CD4-positive, alpha-beta T cell treated with Interleukin-21 for 1 hour (primary cell): ENCODE data around the gene DLD.
"Not testable (repeated sequence)": the region's sequence is repeated elsewhere in the genome, so short reads cannot be mapped to it uniquely, and the experiment has no call there.

Experiments used
- DNase-seq: peaks from one replicate; pipeline ENCODE4 v3.0.0-alpha.2; 2020

DLD gene

DNA sequence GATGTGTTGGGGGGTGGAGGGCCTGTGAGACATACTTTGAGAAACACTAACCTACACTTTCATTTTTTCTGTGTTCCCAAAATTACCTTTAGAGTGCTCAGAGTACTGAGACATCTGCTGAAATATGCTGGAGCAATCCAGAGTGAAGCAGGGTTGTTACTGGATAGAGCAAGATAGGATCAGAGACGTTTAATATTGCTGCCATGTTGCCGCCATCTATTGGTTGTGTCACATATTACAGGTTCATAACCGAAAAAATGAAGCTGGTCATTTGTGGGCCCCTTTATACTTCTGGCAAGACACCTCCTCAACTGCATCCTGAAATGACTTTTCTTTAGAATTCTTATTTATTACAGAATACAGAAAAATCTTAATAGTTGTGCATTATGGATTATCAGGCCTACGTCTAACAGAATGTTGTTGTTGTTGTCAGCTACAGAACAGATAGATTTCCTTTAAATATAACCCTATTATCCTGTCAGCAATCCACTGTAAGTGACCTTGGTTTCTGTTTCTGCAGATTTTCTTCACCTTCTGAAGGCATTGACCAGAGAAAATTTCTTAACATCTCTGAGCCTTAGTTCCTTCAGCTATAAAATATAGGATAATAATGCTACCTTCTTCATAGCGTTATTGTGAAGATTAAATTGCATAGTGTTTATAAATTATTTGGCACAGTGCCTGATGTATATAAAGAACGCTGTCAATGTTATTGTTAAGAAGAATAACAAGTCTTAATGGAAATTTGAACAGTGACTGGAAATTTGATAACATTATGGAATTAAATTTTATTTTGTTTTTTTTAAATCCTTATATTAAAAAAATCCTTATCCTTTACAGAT lies 16.2 kb upstream of the DLD start:
- peak; percentile 70 for DNase-seq

DNA sequence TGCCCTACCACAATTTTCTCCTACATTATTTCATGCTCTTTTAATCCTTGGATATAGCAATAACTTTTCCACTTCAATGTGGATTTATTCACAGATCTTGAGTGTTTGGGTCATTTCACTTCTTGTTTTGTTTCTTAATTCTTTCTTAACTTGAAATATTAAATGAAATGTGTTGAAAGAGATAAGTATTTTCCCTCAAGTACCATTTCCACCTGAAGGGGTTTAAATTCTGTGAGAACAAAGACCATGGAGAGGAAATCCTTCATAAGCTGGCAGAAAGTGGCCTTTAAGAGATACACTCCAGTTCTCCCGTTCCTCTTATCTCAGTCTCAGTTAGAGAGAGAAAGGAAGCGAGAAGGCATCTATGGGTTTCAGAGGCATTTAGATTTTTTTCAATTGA lies 14.1 kb upstream of the DLD start:
- DNase-seq: no peak

- no peak for DNase-seq
These were observed 13.1 kb upstream of the DLD start for GRCh38 chr7:107877731-107878382.

DNA sequence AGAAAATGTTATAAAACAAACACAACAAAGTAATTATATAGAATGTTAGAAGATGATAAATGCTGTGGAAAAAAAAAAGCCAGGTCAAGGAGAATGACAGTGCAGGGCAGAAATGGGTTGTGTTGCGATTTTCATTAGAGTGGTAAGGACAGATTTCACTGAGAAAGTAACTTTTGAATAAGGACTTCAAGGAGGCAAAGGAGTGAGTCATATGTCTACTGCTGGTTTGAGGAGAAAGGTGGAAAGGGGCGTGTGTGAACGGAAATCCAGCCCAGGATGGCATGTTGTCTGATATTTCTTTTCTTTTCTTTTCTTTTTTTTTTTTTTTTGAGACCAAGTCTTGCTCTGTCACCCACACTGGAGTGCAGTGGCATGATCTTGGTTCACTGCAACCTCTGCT lies 12.3 kb upstream of the DLD start:
- DNase-seq: no peak

DNA sequence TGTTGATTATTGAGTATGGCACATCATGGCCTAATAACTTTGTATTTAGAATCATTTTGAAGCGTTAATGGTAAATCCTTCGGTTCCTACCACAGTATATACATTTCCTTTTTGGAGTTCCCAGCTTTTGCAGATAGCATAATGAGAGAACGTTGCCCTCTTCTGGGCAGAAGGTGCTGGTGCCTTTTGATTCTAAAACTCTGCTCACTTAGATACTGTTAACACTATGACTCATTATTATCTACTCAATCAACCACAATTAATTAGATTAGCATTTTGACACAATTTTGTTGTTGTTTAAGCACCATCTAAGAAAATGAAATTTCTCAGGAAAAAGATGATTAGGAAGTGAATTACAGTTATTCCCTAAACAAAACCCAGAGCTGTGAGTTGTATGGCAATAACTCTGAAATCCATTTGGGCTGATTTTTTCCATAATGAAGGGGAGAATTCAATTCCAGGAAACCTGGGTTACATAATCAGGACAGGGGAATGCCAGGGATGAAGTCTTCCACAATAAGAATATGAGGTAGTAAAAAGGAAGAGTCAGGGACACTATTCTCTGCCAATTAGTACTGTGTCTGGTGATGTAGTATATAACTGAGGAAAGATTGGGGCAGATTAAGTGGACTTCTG lies 11.5 kb upstream of the DLD start:
- peak; percentile 67 for DNase-seq

GRCh38 chr7:107882766-107883165 lies 8.2 kb upstream of the DLD start:
- DNase-seq: no peak

GRCh38 chr7:107884066-107884818 lies 6.7 kb upstream of the DLD start:
- no peak for DNase-seq

GRCh38 chr7:107887827-107888226 lies 3.2 kb upstream of the DLD start:
- not testable (repeated sequence) for DNase-seq

DNA sequence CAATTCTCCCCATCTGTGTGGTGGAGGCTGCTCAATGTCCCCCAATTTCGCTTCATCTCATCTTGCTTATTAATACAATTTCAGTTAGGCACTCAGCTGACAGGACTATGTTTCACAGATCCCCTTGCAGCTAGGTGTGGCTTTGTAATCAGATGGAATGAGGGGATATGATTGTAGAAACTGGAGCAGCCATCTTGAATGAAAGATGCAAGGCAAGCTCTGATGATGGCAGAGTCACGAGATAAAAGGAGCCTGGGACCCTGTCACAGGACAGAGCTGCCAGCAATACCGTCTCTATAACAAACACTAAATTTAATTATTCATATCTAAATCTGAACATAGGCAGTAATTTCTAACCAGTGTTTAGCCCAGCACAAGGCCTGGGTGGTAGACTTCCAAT lies 991 bp upstream of the DLD start:
- DNase-seq: no peak

DNA sequence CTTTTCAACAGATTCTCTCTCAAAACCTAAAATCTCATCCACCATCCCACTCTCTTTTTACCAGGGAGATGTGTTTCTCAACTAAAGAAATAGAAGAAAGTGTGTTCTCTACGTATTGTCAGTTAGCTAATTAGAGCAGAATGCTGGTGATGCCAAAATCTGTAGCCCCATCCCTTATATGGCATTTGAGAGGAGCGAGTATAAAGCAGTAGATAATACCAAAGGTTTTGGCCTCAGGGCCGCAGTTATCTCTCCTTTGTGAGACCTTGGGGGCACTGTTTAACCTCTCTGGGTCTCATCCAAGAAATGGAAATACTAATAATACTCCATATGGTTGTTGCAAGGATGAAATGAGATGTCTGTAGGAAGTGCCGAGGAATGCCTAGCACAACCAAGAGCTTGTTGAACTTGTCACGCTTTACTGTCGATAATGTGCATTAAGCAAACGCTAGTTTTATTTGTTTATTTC lies 456 bp upstream of the DLD start:
- peak; percentile 31 for DNase-seq

GRCh38 chr7:107891636-107892366 lies 818 bp downstream of the DLD start:
- DNase-seq: peak; percentile 62

DNA sequence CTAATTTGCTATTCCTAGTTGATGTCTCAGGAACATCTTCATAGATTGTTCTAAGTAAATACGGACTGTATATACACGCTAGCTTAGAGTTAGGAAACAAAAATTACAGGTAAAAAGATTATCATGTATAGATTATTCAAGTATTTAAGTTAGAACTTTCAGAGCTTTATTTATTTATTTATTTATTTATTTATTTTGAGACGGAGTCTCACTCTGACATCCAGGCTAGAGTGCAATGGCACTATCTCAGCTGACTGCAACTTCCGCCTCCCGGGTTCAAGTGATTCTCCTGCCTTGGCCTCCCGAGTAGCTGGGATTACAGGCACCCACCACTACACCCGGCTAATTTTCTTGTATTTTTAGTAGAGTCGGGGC lies 1.4 kb downstream of the DLD start:
- not testable (repeated sequence) for DNase-seq

GRCh38 chr7:107898997-107899594 lies 8.1 kb downstream of the DLD start:
- DNase-seq: no peak

GRCh38 chr7:107900496-107901015 lies 9.6 kb downstream of the DLD start:
- DNase-seq: no peak

GRCh38 chr7:107902381-107902780 lies 11.4 kb downstream of the DLD start:
- DNase-seq: no peak

- DNase-seq: no peak
These were observed 16.8 kb downstream of the DLD start for GRCh38 chr7:107907790-107908189.

- DNase-seq: no peak
These were observed 18.5 kb downstream of the DLD start for GRCh38 chr7:107909445-107909844.

DNA sequence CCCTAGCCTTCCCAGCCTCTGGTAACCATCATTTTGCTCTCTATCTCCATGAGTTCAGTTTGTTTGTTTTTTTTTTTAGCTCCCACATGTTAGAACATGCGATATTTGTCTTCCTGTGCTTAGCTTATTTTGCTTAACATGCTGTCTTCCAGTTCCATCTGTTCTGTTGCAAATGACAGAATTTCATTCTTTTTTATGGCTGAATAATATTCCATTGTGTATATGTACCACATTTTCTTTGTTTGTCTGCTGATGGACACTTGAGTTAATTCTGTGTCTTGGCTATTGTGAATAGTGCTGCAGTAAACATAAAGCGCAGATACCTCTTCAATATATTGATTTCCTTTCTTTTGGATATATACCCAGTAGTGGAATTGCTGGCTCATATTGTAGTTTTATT lies 21.0 kb downstream of the DLD start:
- no peak for DNase-seq

DNA sequence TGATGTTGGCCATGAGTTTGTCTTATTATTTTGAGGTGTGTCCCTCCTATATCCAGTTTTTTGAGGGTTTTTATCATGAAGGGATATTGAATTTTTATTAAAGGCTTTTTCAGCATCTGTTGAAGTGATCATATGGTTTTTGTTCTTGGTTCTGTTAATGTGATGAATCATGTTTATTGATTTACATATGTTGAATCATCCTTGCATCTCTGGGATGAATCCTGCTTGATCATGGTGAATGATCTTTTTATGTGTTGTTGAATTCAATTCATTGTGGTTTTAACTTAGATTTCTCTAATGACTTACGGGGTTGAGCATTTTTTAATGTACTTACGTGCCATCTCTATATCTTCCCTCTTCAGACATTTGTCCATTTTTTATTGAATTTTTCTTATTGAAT lies 22.9 kb downstream of the DLD start:
- DNase-seq: no peak

- DNase-seq: no peak
These were observed 23.8 kb downstream of the DLD start for GRCh38 chr7:107914831-107915230.

DNA sequence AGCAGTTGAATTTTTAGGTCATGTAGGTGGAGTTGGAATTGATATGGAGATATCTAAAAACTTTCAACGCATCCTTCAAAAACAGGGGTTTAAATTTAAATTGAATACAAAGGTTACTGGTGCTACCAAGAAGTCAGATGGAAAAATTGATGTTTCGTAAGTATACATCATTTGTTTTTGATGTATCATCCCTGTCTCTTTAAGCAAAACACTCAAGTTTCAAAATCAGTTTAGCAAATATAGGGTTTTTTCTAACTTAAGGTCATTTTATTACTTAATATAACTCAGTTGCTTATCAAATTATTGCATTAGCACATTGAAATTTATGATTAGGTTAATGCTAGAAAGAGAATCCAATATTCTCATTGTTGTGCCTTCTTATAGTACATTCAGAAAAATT lies 24.6 kb downstream of the DLD start:
- DNase-seq: no peak
